ENCODE results near the gene VTCN1.
A peak's percentile ranks its signal among the peaks of the same experiment; 100 is the strongest.

DNA sequence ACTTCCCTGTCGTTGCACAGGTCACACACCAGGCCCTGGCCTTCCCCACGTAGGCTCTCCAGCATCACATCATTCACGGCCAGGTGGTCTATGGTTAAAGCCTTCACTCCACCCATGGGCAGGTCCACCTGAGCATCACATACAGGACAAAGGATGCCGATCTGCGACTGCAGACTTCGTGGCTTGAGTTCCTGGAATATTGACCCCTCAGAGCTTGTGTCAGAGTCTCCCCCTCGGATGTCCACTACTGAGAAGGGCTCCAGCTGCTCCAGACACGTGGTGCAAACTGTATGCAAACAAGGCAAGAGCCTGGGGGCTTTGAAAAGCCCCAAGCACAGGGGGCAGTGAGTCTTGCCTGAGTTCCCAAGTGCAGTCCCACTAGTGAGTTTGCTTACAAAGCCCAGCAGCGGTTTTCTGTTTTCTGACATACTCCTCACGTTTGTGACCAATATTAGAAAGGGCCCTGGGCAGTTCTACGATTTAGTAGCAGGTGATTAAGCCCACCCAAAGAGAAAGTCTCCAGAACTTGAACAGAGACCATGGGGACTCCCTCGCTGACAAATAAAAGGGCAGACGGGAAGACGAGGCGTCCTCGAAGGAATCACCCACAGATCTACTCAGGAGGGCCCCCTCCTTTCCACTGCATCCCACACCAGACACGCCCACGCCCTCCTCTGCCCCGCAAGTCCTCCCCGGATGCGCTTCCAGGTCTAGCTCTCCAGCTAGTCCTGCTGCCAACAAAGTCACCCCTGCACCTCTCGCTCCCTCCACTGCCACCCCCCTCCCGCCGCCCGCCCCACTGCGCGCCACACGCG lies 89.7 kb downstream of the VTCN1 start:
- no peak for TF ChIP-seq MAFK (IDR thresholded peaks at IDR 0.05; ENCODE audit: low read depth, low read length)
- TF ChIP-seq, protein P1, sequence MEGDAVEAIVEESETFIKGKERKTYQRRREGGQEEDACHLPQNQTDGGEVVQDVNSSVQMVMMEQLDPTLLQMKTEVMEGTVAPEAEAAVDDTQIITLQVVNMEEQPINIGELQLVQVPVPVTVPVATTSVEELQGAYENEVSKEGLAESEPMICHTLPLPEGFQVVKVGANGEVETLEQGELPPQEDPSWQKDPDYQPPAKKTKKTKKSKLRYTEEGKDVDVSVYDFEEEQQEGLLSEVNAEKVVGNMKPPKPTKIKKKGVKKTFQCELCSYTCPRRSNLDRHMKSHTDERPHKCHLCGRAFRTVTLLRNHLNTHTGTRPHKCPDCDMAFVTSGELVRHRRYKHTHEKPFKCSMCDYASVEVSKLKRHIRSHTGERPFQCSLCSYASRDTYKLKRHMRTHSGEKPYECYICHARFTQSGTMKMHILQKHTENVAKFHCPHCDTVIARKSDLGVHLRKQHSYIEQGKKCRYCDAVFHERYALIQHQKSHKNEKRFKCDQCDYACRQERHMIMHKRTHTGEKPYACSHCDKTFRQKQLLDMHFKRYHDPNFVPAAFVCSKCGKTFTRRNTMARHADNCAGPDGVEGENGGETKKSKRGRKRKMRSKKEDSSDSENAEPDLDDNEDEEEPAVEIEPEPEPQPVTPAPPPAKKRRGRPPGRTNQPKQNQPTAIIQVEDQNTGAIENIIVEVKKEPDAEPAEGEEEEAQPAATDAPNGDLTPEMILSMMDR (IDR thresholded peaks at IDR 0.05; ENCODE audit: control extremely low read depth in 1 of 3, insufficient read depth in 1 of 3, low read depth in 1 of 3, low read length in 3 of 3) = no peak
- no peak for TF ChIP-seq RAD21 (IDR thresholded peaks at IDR 0.05 in 1 of 2, conservative IDR thresholded peaks at IDR 0.05 in 1 of 2; ENCODE audit: low read depth in 2 of 2, low read length in 2 of 2)
- TF ChIP-seq TAF1 (IDR thresholded peaks at IDR 0.05; ENCODE audit: low read depth, low read length) = no peak
- no peak for TF ChIP-seq POLR2A (IDR thresholded peaks at IDR 0.05; ENCODE audit: control extremely low read depth in 1 of 2, low read depth in 2 of 2, low read length in 2 of 2)
- no peak for TF ChIP-seq RXRA (IDR thresholded peaks at IDR 0.05; ENCODE audit: insufficient read depth, low read depth, low read length)
- no peak for TF ChIP-seq JUN (IDR thresholded peaks at IDR 0.05; ENCODE audit: low read depth, low read length)
- TF ChIP-seq EZH2 (IDR thresholded peaks at IDR 0.05; ENCODE audit: low read depth, low read length, severe bottlenecking) = no peak
- TF ChIP-seq, protein P2, sequence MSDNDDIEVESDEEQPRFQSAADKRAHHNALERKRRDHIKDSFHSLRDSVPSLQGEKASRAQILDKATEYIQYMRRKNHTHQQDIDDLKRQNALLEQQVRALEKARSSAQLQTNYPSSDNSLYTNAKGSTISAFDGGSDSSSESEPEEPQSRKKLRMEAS (IDR thresholded peaks at IDR 0.05) = peak; percentile 57; the same call in 1 of the 2 replicates
- no peak for TF ChIP-seq TEAD4 (IDR thresholded peaks at IDR 0.05; ENCODE audit: low read depth, low read length)
- TF ChIP-seq SIRT6 (IDR thresholded peaks at IDR 0.05; ENCODE audit: low read length) = no peak
- TF ChIP-seq CREB1 (IDR thresholded peaks at IDR 0.05) = no peak
- no peak for TF ChIP-seq JUND (IDR thresholded peaks at IDR 0.05; ENCODE audit: low read length)

Measured in H1 (cell line).